NCI-H2107 (cell line): ENCODE data around the gene CNGA1.

Source experiments
- DNase-seq: peaks from one replicate; lab custom pipeline; 2025; lab: John Stamatoyannopoulos, UW

The CNGA1 gene

DNA sequence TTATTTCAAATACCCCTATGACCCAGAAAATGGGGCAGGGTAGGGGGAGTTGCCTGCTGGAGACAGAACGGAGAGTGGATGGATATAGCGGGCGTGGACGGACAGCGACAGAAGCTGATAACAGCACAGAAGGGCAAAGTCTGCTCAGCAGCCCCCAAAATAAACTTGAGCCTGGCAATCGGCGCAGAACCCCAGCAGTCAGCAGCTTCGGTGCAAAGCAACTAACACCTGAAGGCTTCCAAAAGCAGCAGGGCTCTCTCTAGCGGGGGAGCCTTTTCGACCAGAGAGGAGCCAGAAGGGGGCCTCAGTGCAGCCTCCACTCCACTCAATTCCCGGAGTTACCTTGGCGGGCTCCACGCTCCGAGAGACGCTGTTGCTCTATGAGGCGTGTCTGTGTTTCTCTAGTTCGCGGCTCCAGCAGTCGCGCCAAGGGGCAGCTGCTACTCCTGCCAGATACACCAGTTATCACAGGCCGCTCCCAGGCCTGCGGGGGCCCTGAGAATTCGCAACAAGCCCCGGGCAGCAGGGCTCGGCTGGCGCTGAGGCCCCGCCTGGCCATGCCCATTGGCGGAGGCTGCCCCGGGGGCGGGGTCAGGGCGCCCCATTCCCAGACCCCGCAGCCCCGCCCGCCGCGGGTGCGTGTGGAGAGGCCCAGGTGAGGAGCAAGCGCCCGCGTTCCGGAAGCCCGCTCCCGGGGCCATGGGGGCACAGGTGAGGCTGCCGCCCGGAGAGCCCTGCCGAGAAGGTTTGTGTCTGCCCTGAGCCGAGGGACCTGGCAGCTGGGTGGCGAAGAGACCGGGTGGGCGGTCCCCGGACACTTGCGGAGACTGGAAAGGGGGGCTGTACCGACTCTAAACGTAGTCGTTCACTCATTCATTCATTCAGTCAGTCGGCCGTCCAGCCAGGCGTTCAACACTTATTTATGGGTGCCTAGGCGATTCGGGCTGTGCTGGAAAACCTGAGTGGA is at the start of gene CNGA1, which contains the start of gene NIPAL1:
TSS of gene CNGA1 (minus strand) at position 541 of the 967 bp plus-strand sequence. CDS start 63,992 bp downstream, outside the sequence.
TSS of gene NIPAL1 (plus strand) at position 632 of the 967 bp plus-strand sequence. CDS start at position 700, 68 bp downstream.
- DNase-seq = peak; percentile 27

DNA sequence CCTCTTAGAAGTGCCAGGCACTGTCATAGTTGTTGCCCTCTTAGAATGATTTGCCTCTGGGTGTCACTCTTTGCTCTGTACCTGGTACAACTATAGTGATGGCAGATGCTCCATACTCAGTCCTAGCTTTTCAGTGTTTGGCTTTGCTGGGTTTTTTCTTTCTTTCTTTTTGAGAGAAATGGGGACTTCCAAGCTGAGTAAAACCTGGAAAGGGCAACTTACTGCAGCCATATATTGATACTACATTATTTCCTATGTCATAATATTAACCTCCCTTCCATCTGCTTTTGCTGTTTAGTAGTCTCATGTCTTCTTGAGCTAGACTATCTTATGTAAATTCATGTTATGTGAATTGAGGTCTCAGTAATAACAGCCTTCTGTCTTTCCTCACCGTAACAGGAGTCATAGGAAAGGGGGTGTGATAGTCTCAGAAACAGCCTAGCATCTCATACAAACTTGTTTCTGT is 49.1 kb upstream of the CNGA1 start:
- DNase-seq = no peak

DNA sequence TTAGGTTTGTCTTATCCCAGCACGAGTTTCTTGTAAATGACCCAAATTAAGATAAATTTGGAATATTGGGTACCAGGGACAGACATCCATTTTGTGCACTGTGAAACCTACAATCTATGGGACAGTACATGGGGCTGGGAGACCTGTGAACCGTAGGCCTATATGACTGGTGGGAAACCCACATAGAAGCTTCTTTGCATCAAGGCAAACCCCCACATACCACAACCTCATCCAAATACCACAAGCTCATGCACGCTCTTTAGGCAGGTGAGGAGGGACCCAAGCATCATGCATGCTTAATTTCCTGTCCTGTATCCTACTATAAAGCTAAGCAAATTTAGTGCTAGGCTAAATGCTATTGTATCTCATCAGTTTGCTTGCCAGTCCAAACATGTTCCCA is 47.9 kb upstream of the CNGA1 start:
- no peak for DNase-seq

DNA sequence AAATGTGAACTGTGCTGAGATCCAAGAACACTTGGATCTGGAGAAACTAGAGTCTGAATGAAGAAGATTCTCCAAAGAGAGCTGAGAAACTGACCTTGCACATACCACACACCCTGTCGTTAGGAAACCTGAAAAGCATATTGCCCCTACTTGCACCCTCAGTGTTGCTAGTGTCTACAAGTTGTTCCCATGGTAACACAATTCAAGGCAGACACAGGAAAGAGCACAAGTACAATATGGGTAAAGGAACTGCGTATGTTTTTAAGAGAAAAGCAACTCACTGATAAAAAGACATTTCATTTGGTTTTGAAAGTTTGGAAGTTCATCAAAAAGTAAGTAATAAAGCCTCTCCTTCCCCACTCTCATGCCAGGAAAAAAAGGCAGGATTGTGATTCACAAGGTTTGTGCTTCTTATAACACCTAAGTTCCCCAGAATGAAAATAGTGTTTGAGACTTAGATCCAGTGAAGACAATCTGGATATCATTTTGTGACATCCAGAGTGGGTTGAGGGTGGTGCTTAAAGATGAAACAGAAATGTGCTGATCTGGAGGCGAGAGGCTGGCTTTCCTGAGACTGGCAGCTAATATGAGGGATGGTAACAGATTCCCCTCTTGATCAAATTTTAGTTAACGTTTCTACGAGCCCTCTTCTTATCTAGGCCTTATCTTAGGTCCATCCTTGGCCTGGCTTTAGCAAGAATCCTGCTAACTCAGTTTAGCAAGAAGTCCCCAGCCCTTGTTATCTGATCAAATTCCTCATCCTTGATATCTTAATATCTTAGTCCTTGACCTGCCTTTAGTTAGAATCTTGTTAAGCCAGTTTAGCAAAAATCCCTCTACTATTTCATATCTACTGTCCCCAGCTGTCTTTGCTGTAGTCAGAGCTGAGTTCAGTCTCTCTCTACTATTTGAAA is 42.4 kb upstream of the CNGA1 start:
- no peak for DNase-seq

DNA sequence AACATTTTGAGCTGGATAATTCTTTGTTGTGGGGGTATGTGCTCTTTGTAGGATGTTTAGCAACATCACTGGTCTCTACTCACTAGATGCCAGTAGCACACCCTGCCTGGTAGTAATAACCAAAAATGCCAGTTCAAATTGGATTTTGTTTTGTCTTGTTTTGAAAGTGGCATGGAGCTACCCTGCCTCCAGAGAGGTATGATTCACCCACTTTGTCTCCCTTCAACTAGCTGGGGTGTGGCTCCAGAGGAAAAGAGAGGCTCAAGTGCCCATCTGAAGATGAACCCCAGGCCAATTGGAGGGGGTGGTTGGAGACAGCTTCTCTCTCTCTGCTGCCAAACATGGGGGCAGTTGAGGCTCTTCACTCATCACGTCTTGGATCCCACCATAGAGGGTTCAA is 34.6 kb upstream of the CNGA1 start:
- DNase-seq = no peak

DNA sequence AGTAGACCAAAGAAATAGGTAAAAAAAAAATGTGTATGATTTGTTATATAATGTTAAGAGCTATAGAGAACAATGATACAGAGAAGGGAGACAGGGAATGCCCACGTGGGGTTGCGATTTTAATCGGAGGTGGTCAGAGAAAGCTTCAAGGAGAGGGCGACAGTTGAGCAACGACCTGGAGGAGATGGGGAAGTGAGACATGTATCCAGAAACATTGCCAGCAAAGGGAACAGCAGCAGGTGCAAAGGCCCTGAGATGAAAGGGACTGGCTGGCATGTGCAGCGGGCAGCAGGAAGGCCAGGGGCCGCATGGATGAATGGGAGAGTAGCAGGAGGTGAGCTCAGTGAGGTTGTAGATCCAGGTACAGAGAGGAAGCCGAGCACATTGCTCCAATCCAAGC is 33.0 kb upstream of the CNGA1 start:
- DNase-seq = no peak

DNA sequence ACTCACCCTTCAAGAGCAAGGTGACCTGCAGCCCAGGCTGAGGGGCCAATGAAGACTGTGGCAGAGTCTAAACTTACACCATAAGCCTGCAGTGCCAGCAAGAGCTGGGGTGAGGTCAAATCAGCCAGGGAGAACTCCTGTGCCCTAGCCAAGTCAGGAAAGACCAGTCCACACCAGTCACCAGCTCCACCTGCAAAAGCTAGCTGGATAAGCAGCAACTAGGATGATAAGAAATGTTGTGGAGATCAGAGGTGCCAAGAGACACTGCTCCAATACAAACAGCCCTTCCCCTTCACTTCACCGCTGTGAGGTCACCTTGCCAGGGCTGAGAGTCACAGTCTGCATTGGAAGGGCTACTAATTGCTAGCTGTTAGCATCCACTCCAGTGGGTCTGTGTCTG is 31.4 kb upstream of the CNGA1 start:
- no peak for DNase-seq

DNA sequence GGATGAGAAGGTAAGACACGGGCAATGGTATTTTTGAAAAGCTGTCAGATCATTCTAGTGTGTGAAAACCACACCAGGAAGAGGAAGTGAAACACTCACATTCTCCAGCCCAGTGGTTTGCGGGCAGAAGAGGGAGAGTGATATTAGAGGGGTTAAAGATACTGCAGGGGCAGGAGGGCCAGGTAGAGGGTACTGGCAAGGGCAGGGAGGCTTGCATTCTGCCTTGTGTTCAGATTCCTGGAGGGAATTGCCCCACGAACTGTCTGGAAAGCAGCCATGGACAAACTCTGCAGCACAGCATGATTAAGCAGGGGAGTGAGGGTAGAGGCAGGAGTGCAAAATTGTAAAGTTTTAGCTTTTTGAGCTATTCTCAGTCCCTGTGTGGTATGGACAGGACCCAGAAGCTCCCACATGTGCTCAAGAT is 31.0 kb upstream of the CNGA1 start:
- DNase-seq = no peak

DNA sequence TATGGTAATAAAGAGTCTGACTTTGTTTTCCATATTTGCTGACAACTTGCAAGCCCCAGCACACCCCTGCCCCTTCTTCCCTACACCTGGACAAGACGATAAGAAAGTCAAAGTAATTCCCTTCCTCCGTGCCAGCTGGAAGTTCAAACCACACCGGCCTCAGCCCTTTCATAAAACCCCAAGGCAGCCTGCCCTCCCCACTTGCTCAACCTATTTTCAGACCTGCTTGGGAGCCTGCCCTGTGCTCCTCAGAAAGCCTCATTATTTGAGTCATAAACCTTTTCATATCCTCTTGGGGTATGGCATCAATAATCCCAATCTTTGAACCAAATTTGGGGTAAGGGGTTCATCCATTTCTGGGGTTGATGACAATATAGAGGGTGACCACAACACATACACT is 29.6 kb upstream of the CNGA1 start:
- no peak for DNase-seq

DNA sequence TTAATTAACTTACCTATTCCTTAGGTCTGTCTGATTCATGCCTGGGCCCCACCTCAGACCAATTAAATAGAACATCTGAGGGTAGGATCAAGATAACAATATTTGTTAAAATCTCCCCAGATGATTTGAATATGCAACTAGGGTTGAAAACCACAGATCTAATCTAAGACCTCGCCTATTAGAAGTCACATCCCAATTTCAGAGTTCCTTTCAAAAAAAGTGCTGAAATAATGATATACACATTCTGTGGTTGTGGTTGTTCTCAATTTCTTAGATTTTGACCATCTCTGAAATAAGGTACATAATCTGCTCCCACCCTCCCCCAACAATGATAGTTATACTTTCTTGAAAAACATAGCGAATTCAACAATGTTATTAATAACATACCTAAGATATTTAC is 27.8 kb upstream of the CNGA1 start:
- no peak for DNase-seq

DNA sequence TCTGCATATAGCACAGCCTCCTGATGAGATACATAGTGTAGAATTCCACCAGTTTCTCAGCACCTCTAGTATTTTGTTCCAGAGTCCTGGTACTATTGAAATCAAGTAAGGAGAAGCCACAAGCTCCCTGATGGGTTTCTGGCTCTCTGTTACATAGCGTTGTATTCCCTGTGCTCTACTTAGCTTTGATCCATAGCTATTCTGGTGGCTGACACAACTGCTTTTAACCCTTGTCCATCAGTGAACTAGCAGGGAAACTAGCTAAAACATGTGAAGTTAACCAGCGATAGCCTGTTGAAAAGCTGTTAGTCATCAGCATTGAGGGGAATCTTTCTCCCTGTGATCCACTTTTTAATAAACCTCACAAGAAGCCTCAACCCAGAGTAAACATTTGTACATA is 27.0 kb upstream of the CNGA1 start:
- DNase-seq = no peak

DNA sequence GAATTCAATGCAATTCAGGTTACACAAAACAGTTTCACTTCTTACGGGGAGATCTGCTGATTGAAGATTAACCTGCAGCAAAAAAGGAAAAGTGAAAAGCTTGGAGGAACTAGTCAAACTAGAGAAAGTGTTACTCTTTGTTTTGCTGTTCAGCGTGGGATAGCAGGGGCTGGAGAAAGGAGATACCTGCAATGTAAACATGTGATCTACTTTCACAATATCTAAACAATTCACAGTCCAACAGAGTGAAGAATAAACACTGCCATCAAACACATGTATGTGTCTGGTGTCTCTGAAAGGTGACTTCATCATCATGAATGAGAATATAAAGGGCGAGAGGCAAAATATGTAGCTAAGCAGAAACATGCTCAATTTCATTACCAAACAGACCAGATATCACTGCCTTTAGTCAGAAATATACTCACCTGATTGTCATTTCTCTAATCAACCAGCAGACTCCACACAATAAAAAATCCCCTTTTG is 26.5 kb upstream of the CNGA1 start:
- no peak for DNase-seq

DNA sequence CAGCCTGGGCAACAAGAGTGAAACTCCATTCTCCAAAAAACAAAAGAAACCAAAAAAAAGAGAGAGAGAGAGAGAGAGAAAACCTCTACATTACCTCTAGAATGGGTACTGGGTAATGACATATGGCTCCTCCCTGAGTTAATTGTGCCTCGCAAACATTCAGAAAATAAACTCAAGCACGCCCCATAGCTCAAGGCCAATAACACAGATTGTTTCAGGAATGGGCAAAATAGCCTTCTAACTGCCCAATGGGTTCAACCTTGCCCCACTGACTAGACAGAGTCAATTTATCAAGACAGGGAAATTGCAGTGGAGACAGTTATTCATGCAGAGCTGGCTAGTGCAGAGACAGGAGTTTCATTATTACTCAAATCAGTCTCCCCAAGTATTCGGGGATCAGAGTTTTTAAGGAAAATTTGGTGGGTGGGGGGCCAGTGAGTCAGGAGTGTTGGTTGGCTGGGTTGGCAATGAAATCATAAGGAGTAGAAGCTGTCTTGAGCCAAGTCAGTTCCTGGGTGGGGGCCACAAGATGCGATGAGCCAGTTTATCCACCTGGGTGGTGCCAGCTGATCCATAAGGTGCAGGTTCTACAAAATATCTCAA is 25.2 kb upstream of the CNGA1 start:
- no peak for DNase-seq

DNA sequence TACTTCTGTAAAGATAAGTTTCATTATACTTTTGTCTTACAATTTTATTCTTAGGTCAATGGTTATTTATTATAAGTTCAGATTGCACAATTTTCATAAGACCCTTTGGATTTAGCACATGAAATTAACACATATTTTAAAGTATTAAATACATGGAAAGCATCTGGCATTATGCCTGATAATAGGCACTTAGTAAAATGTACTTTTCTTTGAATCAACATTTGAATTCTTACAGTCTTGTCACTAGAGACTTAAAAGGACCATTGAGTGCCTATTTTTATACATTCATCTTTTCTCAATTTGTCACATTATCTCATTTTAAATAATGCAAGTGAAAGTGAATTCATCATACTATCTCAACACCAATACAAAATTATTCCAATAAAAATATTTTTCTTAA is 23.1 kb upstream of the CNGA1 start:
- no peak for DNase-seq

DNA sequence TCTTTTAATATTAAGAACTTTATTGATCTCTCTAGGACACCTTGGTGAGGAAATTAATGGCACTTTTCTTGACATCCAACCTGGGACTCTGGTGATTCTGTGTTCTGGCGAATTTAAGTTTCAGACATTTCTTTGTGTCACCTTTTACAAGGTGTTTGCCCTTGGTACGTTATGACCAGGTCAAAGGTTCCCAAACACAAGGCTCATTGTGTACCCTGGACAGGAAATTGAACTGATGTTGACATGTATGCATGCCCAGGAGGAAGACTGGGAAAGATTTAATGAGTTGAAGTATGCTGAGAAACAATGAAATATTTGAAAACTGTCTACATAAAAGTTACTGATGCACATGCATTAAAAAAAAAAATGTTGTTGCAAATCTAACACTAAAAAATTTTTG is 22.2 kb upstream of the CNGA1 start:
- no peak for DNase-seq

DNA sequence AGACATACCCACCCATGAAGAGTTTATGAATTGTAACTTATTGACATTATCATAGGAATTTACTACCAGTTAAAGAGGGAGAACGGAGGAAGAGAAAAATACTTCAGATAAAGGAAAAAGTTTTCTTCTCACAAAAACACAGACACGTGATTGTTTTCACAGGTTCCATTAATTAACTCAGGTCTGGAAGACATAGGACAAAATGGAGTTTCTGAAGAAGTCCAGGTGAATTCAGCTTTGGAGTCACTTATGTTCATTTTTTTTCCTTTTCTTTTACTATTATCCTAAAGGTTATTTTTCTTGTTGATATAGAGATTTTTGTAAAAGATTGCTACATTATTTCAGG is 20.6 kb upstream of the CNGA1 start:
- DNase-seq = no peak

DNA sequence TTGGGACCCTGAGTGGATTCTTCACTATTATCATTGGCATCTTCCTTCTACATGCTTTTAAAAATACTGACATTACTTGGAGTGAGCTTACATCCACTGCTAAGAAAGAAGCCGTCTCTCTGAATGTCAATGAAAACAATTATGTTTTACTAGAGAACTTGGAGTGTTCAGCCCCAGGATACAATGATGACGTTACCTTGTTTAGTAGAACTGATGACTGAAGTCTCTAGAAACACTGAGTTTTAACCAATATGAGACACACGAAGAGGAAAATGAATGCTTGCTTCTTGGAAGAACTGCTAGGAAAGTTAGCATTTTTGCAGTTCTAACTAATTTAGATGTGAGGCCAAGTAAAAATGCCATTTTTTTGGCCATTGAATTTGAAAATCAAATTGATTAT is 19.5 kb upstream of the CNGA1 start:
- no peak for DNase-seq

DNA sequence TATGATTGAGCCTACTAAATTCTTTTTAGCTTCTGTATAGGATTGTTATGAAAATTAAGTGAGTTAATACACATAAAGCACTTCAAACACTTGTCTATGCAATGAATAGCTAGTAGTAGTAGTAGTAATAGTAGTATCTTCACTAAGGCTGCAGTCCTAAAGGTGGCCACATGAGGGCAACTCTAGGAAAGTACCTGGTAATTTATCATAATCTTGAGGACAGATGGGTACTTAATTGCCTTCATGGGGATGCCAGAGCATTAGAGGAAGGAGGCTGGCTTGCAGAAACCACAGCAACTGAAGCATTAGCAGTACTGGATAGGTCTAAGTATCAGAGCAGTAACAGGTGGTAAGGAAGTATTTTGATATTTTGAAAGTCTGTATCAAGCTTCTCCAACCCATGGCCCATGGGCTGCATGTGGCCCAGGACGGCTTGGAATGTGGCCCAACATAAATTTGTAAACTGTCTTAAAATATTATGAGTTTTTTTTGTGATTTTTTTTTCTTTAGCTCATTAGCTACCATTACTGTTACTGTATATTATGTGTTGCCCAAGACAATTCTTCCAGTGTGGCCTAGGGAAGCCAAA is 17.4 kb upstream of the CNGA1 start:
- no peak for DNase-seq

DNA sequence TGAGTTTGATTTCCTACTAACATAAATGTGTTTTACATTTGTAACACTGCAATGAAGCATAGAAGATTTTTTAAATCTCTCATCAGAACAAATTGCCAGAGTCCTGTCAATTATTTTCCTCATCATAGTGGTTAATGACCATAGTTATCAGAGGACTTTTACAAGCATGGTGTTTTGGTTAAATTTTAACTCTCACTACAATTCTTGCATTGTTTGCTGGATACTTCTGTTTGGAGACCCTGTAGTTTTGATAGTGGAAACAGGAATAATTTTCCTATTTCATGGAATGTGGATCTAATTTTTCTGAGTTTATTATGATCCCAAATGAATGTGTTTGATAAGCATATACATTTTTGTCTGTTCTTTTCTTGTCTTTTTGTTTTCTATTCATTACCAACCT is 16.9 kb upstream of the CNGA1 start:
- DNase-seq = no peak

DNA sequence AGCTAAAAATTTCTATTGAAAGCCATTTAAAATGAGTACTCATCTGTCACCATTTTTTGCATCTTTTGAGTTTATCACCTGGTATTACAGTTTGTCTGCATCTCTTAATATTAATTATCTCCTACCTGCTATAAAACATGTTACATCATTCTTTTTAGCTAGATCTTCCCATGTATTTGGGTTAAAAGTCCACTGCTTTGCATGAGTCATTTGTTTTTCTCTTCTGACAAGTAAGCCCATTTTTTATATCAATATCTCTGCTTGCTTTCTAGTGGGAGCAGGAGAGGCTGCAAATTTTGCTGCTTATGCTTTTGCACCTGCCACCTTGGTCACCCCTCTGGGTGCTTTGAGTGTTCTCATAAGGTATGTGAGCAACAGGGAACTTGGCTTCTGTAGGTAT is 16.2 kb upstream of the CNGA1 start:
- no peak for DNase-seq

DNA sequence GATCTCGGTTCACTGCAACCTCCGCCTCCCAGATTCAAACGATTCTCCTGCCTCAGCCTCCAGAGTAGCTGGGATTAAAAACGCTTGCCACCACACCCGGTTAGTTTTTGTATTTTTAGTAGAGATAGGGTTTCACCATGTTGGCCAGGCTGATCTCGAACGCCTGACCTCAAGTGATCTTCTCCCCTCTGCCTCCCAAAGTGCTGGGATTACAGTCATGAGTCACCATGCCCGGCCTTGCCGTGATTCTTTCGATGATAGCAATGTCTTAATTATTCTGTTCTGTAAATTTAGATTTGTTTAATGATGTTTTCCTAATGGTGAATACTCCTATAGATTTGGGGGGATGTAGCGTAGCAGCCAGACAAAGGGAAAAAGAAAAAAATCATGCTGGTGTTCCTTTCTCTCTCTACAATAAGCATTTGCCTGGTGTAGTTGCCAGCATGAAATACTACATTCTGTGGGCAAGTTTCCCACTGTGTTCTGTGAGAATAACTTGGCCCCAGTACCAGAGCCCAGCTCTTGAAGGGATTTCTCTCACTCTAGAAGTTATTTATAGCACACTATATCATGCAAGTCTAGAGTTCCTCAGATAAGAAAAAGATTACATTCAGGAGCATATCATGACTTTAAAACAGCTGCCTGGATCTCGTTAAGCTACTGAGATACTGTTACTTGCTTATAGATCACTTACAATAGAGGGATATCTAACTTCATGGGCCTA is 15.5 kb upstream of the CNGA1 start:
- DNase-seq = no peak
